Measurements from ENCODE around the gene SPRYD3.

- TF ChIP-seq CTCF (IDR thresholded peaks at IDR 0.05) = no peak
- no peak for TF ChIP-seq EZH2 (IDR thresholded peaks at IDR 0.05)
- no peak for TF ChIP-seq EZH2phosphoT487 (IDR thresholded peaks at IDR 0.05)
Measured at GRCh38 chr12:53113951-53114350, 34.8 kb upstream of the SPRYD3 start.
